Rectal smooth muscle tissue (tissue), 1 donor: ENCODE results near the gene PRPF6.

Source experiments
- H3K27ac ChIP-seq: one replicate; pipeline ENCODE4 v1.7.0; 2013; ENCODE audit warnings: low read depth, low read length, inconsistent platforms
- H3K27me3 ChIP-seq: one replicate; pipeline ENCODE4 v1.7.0; 2013; ENCODE audit warnings: low read length; ENCODE audit not compliant: control insufficient read depth, insufficient read depth
- H3K36me3 ChIP-seq: one replicate; pipeline ENCODE4 v1.7.0; 2013; ENCODE audit warnings: low read length; ENCODE audit not compliant: control insufficient read depth, insufficient read depth
- H3K4me1 ChIP-seq: one replicate; pipeline ENCODE4 v1.7.0; 2013; ENCODE audit warnings: low read length; ENCODE audit not compliant: control insufficient read depth, insufficient read depth
- H3K4me3 ChIP-seq: one replicate; pipeline ENCODE4 v1.7.0; 2013; ENCODE audit warnings: low read length
- H3K9ac ChIP-seq: one replicate; pipeline ENCODE4 v1.7.0; 2013; ENCODE audit warnings: low read length

The PRPF6 gene

DNA sequence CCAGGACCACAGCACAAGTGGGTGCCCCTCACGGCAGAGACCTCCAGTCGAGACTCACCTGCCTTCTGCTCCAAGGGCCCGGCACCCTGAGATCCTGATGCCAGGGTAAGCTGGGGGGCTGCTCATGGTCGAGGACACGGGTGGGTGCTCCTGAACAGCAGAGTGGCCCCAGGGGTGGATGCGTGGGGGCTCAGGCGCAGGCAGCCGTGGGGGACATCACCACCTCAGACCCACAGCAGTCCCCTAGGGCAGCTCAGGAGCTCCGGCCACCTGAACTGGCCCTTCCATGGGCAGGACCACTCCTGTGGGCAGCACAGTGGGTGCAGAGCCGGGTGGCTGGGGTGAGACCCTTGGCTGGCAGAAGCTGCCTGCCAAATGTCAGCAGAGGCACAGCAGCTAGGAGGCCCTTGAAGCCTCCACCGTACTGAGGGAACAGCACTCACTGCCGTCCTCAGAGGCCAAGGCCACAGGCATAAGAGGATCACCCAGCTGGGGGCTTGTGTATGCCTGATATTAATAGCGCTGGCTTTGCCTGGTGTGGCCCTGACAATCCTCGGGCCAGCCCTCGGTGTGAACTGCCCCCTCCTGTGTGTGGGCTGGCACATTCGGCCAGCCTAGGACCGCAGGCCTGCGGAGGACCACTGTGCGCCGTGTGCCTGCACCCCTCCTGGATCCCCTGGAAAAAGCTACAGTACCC lies 30.1 kb upstream of the PRPF6 start:
- Histone ChIP-seq H3K27me3 (no peaks in the 10 kb centered on the region), H3K36me3 (peaks cover 2% of the 10 kb centered on the region), H3K4me1 (peaks cover 50% of the 10 kb centered on the region), H3K27ac (peak overlapping the region; percentile 89), H3K4me3 (no peak overlapping the region), H3K9ac (no peak overlapping the region)

DNA sequence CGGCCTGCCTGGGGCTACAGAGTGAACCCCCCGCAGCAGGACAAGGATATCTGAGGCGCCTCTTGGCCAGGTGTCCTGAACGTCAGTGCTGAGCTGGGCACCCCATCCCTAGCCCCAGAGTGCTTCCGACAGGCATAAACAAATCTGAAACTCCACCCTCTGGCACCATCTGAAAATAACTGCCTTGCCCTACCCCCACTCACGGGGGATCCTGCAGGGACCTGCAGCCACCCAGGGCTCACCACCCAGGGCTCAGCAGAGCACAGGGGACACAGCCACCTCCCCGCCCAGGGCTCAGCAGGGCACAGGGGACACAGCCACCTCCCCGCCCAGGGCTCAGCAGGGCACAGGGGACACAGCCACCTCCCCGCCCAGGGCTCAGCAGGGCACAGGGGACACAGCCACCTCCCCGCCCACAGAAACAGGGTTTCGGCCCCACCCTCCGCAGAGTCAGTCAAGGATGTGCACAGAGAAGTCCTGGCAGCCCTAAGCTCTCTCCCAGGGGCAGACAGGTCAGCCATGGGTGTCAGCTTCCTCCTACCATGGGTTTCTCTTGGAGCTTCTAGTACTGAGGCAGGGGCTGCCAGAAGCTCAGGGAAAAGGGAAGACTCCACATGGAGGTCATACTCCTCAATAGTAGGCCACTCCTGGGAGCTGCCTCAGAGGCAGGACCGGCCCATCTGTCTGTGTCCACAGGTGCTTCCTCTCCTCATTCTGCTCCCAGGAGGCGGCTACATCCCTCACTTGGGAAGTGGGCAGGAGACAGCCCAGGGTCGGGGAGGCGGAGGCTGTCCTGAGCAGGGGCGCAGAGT lies 29.3 kb upstream of the PRPF6 start:
- no peak overlapping the region for H3K9ac ChIP-seq
- H3K27ac ChIP-seq, result peak overlapping the region; percentile 89
- no peaks in the 10 kb centered on the region for H3K27me3 ChIP-seq
- H3K4me3 ChIP-seq, result no peak overlapping the region
- H3K4me1 ChIP-seq, result peaks cover 50% of the 10 kb centered on the region
- no peaks in the 10 kb centered on the region for H3K36me3 ChIP-seq

DNA sequence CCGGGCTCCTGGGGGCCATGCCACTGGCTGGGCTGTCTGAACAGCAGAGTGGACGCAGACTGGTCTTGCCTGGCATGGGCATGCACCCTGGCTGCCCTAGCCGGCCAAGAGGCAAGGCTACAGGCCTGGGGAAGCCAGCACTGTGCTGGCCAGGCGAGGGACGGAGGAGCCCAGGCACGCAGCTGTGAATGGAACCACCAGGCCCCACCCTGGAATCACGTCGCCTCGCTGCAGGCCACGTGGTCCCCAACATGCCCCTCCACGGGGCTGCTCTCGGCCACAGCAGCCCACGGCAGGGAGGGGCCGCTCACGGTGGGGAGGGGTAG lies 28.8 kb upstream of the PRPF6 start:
- Histone ChIP-seq H3K27ac (peak overlapping the region; percentile 89), H3K27me3 (no peaks in the 10 kb centered on the region), H3K4me3 (no peak overlapping the region), H3K4me1 (peaks cover 50% of the 10 kb centered on the region), H3K36me3 (no peaks in the 10 kb centered on the region), H3K9ac (no peak overlapping the region)

DNA sequence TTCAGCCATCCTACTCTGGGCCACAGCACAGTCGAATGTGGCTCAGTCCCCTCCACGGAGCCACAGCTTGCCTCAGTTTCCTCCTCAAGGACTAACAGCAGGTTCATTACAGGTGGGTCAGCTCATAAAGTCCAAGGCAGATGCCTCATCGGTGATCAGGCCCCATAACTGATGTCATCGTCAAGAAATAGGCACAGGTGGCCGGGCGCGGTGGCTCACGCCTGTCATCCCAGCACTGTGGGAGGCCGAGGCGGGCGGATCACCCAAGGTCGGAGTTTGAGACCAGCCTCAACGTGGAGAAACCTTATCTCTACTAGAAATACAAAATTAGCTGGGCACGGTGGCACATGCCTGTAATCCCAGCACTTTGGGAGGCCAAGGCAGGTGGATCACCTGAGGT lies 28.2 kb upstream of the PRPF6 start:
- Histone ChIP-seq H3K36me3 (no peaks in the 10 kb centered on the region), H3K4me1 (peaks cover 53% of the 10 kb centered on the region), H3K27ac (no peak overlapping the region)

DNA sequence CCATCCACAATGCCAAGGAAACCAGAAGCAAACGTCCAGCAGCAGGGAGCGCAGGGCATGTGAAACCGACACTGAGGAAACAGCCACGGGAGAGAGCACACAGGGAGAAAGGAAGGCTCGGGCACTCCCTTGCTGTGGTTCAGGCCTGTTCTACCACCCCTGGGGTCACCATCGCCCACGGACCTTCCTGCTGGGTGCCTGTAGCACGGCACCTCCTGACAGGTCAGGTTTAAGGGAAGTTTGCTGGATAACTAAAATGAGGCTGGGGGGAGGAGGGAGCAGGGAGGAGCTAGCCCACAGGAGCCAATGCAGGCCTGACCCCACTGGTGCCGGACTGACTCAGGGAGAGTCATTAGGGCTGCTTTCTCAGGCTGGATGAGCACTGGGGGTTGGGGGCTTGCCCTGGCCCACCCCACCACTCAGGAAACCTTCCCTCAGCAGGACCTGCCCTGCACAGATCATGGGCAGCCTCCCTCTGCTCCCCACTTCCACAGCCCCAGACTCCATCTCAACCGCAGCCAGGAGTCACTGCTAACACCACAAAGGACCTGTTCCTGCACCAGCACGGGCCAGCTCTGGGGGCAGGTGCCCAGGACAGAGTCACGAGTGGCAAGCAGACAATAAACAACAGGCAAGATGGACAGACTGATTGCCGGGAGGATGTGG lies 27.0 kb upstream of the PRPF6 start:
- H3K4me3 ChIP-seq, result peak overlapping the region; percentile 97
- no peak overlapping the region for H3K9ac ChIP-seq
- H3K27me3 ChIP-seq, result no peaks in the 10 kb centered on the region
- H3K36me3 ChIP-seq, result no peaks in the 10 kb centered on the region
- H3K4me1 ChIP-seq, result peaks cover 49% of the 10 kb centered on the region
- no peak overlapping the region for H3K27ac ChIP-seq

More for the DNA sequence above, 28.2 kb upstream of the PRPF6 start:
- Histone ChIP-seq H3K4me3 (no peak overlapping the region), H3K9ac (no peak overlapping the region), H3K27me3 (no peaks in the 10 kb centered on the region)

DNA sequence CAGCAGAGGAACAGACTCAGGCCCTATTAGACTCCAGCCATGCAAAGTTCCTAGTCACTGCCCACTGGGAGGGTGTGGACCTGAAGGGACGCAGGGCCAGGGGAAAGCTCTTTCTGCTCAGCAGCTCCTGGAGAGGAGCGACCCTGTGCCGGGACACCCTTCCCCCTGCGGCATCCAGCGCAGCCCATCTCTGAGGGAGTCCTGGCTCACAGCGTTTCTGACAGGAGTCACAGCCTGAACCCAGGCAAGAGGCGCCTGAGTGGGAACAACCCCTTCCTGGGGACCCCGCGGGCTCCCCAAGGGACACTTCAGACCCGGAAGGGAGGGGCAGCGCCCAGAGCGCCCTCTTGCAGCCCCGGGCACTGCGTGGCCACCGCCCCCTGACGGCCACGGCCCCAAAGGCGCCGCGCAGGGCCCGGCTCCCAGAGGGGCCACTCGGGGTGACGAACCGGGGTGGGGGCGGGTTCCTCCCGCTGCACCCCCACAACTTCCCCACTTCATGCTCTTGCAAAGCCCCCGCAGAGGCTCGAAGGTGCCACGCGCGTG lies 25.6 kb upstream of the PRPF6 start:
- Histone ChIP-seq H3K4me1 (peaks cover 37% of the 10 kb centered on the region), H3K27me3 (no peaks in the 10 kb centered on the region), H3K4me3 (peak overlapping the region; percentile 97), H3K27ac (peak overlapping the region; percentile 97), H3K36me3 (no peaks in the 10 kb centered on the region), H3K9ac (peak overlapping the region; percentile 77)

DNA sequence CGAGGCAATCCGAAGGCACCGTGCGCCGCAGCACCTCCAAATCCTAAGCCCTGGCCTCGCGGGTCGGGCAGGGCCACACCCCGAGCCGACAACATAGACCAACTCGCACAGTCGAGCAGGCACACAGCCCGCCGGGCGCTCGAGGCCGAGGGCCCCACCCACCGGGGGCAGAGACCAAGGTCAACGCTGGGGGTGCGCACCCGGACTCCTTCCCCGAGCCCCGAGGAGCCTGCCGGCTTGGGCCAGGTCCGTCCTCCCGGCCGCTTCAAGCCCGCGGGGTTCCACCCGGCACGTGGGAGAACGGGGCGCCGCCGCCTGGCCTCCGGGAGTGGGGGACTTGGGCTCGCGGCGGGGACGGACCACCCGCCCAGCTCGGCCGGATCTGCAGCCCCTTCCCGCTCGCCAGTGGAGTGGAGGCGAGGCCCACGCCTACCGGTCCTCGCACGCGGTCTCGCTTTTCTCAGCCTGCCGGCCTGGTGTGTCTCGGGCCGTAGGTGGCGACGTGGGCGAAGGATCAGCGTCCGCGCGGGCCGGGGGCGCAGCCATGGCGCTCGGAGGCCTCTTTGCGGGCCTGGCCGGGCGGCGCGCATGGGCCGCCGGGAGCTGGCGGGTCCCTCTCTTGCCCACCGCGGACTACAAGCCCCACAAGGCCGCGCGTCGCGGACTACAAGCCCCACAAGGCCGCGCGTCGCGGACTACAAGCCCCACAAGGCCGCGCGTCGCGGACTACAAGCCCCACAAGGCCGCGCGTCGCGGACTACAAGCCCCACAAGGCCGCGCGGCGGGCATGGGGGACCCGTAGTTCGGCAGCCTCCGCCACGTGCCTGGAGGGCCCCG lies 24.9 kb upstream of the PRPF6 start, which contains the start of gene UCKL1:
Gene UCKL1, minus strand, starts transcription at position 590 of the 837 bp plus-strand sequence. Its CDS starts 44 bp downstream, at position 546.
- Histone ChIP-seq H3K27ac (peak within 1 kb of the TSS; percentile 97), H3K27me3 (no peaks in the 10 kb centered on the region), H3K9ac (peak within 1 kb of the TSS; percentile 77), H3K36me3 (no peaks in the 10 kb centered on the region), H3K4me1 (peaks cover 30% of the 10 kb centered on the region), H3K4me3 (peak within 1 kb of the TSS; percentile 97)

DNA sequence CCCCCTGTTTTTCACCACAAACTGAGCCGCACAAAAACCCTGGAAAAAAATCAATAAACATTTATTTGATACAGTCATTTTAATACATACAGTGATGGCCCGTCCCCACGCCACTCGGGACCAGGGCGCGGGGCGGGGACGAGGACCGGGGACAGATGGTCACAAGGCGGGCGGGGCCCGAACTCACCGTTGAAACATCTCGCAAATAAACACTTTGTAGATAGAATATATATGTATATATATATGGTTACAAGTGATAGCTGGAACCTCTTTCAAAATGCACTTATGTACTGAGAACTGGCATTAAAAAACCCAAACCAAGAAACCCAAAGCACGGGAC lies 24.3 kb upstream of the PRPF6 start:
- peak overlapping the region; percentile 1 for H3K9ac ChIP-seq
- no peaks in the 10 kb centered on the region for H3K36me3 ChIP-seq
- peak overlapping the region; percentile 71 for H3K4me3 ChIP-seq
- no peaks in the 10 kb centered on the region for H3K27me3 ChIP-seq
- peaks cover 27% of the 10 kb centered on the region for H3K4me1 ChIP-seq
- peak overlapping the region; percentile 56 for H3K27ac ChIP-seq

DNA sequence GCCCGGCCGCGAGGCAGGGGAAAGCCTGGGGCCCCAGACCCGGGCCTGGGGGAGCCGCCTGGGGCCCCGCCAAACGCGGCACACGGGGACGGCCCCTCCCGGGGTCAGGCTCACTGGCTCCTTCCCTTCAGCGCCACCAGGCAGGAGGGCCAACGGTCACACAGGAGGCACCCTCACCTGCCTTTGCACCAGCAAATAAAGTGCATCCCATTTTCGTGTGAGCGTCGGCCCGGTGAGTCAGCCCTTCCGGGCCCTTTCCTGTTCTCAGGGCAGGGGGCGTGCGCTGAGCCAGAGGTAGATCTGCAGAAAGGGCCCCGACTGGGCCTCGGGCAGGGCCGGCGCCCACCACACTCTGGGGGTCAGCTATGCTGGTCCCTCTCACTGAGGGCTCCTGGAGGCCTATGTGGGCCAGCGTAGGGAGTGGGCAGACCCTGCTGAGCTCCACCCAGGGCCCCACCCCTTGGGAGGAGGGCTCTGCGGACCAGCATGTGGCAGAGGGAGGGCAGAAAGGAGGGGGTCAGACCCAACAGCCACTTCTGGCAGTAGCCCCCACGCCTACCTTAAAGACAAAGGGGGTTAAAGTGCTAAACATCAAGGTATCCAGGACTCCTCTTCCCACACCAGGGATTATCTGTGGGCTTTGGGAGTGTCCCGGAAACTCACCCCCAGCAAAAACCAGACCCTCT lies 23.8 kb upstream of the PRPF6 start:
- Histone ChIP-seq H3K27ac (peak overlapping the region; percentile 56), H3K27me3 (no peaks in the 10 kb centered on the region), H3K4me1 (peaks cover 22% of the 10 kb centered on the region), H3K36me3 (no peaks in the 10 kb centered on the region), H3K9ac (peak overlapping the region; percentile 1), H3K4me3 (peak overlapping the region; percentile 71)

DNA sequence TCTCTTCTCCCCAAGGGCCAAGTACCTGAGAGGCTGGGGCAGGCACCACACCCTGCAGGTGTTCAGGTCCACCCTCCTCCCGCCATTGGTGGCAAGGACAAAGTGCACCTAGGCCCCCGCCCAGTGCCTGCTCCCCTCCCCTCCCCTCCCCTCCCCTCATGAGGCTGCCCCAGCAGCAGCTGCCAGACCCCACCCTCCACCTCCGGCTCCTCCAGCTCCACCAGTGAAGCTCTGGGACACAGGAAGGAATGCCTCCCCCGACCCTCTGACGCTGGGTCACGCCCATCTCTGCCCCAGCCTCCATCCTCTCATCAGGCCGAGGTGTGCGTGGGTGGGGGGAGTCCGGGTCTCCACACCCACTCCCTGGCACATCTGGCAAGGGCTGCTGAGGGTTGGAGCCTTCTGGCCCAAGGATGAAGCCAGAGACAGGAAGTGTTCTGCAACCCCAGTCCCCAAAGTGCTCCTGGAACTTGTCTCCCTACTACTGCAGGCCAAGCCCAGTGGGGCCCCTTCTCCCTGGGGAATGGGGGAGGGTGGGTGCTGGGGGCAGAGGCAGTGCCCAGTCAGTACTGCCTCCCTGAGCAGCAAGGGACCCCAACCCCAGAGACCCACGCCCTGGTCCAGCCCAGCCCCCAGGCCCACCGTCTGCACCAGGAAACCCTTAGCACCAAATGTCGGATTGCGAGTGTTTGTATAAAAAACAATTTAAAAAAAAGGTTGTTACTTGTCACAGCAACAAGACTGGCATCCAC lies 23.1 kb upstream of the PRPF6 start:
- Histone ChIP-seq H3K4me3 (peak overlapping the region; percentile 71), H3K27me3 (no peaks in the 10 kb centered on the region), H3K27ac (peak overlapping the region; percentile 51), H3K4me1 (peaks cover 16% of the 10 kb centered on the region), H3K9ac (no peak overlapping the region), H3K36me3 (no peaks in the 10 kb centered on the region)

DNA sequence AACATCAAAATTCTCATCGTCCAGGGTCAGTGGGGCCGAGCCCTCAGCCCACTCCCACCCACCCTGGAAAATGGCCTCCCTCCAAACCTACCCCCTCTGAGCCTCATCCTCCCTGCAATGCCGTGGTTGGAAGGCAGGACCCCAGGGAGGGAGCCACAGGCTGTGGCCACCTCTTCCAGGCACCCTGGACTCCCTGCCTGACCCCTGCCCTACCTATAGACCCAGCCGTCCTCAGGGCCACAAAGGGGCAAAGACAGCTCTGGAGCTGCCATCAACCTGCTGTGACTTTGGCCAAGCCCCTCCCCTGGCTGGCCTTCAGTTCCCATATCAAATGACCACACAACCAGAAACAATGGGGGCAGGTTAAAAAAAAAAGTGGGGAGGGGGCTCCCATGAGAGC lies 22.5 kb upstream of the PRPF6 start:
- peaks cover 16% of the 10 kb centered on the region for H3K4me1 ChIP-seq
- H3K27ac ChIP-seq, result no peak overlapping the region
- no peak overlapping the region for H3K4me3 ChIP-seq
- H3K27me3 ChIP-seq, result no peaks in the 10 kb centered on the region
- no peaks in the 10 kb centered on the region for H3K36me3 ChIP-seq
- H3K9ac ChIP-seq, result no peak overlapping the region
